ENCODE measurements around the gene RHBDD3. TPM values are rescaled to one million over a fixed set of nuclear protein-coding genes. Genes with fewer than 3 reads are reported as not detected.

The RHBDD3 gene
- total and polyA plus RNA-seq, 2 of the 8 experiments (the other 6 are each of a cell fraction or from before 2014, with no cell fraction given) = 72.1 to 117 TPM

GRCh38 chr22:29267858-29268510 is at the start of gene RHBDD3, which contains the start of gene EWSR1 (continued):
- no peak for TF ChIP-seq CHD7 (IDR thresholded peaks at IDR 0.05; ENCODE audit: insufficient replicate concordance, low read length)
- TF ChIP-seq HDAC6 (IDR thresholded peaks at IDR 0.05; ENCODE audit: low read depth, low read length) = no peak
- TF ChIP-seq SP4 (IDR thresholded peaks at IDR 0.05; ENCODE audit: low read length) = peak; percentile 86
- TF ChIP-seq ATF2 (IDR thresholded peaks at IDR 0.05; ENCODE audit: low read length) = peak; percentile 54; the same call in 1 of the 2 replicates
- TF ChIP-seq POLR2A (IDR thresholded peaks at IDR 0.05; ENCODE audit: control extremely low read depth in 1 of 2, low read depth in 2 of 2, low read length in 2 of 2) = peak; percentile 87 to 91
- TF ChIP-seq SP1 (IDR thresholded peaks at IDR 0.05; ENCODE audit: low read depth, low read length) = no peak; the same call in 1 of the 2 replicates
- TF ChIP-seq MAX (IDR thresholded peaks at IDR 0.05) = peak; percentile 78
- no peak for TF ChIP-seq E2F6 (IDR thresholded peaks at IDR 0.05)
